ENCODE results near the gene TOM1.

GRCh38 chr22:35397095-35397904 is 97.6 kb downstream of the TOM1 start:
- TF ChIP-seq CTCF (IDR thresholded peaks at IDR 0.05 in 2 of 3, conservative IDR thresholded peaks at IDR 0.05 in 1 of 3; ENCODE audit: control insufficient read depth in 2 of 3, extremely low read depth in 1 of 3, insufficient read depth in 1 of 3, low read depth in 3 of 3, low read length in 3 of 3) (no peak), ZBTB33 (IDR thresholded peaks at IDR 0.05) (no peak), GABPA (IDR thresholded peaks at IDR 0.05; ENCODE audit: low read depth) (no peak), HDAC2 (IDR thresholded peaks at IDR 0.05) (no peak), MXI1 (IDR thresholded peaks at IDR 0.05; ENCODE audit: low read depth, low read length) (no peak), REST (IDR thresholded peaks at IDR 0.05; ENCODE audit: low read depth, low read length) (no peak), POLR2A (IDR thresholded peaks at IDR 0.05; ENCODE audit: low read depth, low read length) (no peak), MAX (IDR thresholded peaks at IDR 0.05; ENCODE audit: low read depth, low read length) (no peak), BRCA1 (IDR thresholded peaks at IDR 0.05; ENCODE audit: low read depth, low read length) (no peak), PRDM15 (CRISPR knock-in tag; IDR thresholded peaks at IDR 0.05) (no peak), FOXM1 (IDR thresholded peaks at IDR 0.05; ENCODE audit: low read depth, low read length) (no peak)

All from GM12878 (cell line).